OCI-LY3 (cell line): ENCODE measurements around the gene MKNK2.
"Not testable (repeated sequence)": the region's sequence is repeated elsewhere in the genome, so short reads cannot be mapped to it uniquely, and the experiment has no call there.

ENCODE experiments used
- H2AFZ ChIP-seq: fragments of 200-600, 300-600 bp; shearing (Covaris generic); 2 replicates; pipeline ENCODE4 v1.6.0; 2014; ENCODE audit warnings: antibody characterized with exemption, low read depth, low read length
- H3K27ac ChIP-seq: fragments of 200-600, 300-600 bp; sonication (generic); 2 replicates; pipeline ENCODE4 v1.5.1; 2014; ENCODE audit warnings: mild to moderate bottlenecking, low read length, moderate library complexity, mixed read lengths
- H3K27me3 ChIP-seq: fragments of 200-600, 300-600 bp; sonication (generic); 2 replicates; pipeline ENCODE4 v1.6.1; 2014; ENCODE audit warnings: low read depth, low read length, mixed read lengths
- H3K36me3 ChIP-seq: fragments of 200-600, 300-600 bp; sonication (generic); replicated peaks from 2 replicates; pipeline ENCODE3; 2014; ENCODE audit warnings: low read depth, low read length, mixed read lengths
- H3K4me1 ChIP-seq: fragments of 300-600, 200-600 bp; sonication (generic); 2 replicates; pipeline ENCODE4 v1.6.1; 2014; ENCODE audit warnings: low read length, mixed read lengths
- H3K4me2 ChIP-seq: fragments of 200-600, 300-600 bp; sonication (generic); 2 replicates; pipeline ENCODE4 v1.6.1; 2014; ENCODE audit warnings: low read length, mixed read lengths
- H3K4me3 ChIP-seq: fragments of 300-600, 200-600 bp; sonication (generic); 2 replicates; pipeline ENCODE4 v1.5.1; 2014; ENCODE audit warnings: antibody characterized with exemption, mild to moderate bottlenecking, low read length, moderate library complexity
- H3K79me2 ChIP-seq: fragments of 300-600, 200-600 bp; shearing (Covaris generic); 2 replicates; pipeline ENCODE4 v1.6.1; 2014; ENCODE audit warnings: mild to moderate bottlenecking, low read length, mixed read lengths
- H3K9ac ChIP-seq: fragments of 300-600, 200-600 bp; shearing (Covaris generic); 2 replicates; pipeline ENCODE4 v1.6.0; 2014; ENCODE audit warnings: mild to moderate bottlenecking, low read length, moderate library complexity
- H3K9me3 ChIP-seq: fragments of 200-600, 300-600 bp; shearing (Covaris generic); 2 replicates; pipeline ENCODE4 v1.6.1; 2014; ENCODE audit warnings: low read length, mixed read lengths; ENCODE audit not compliant: insufficient read depth
- H4K20me1 ChIP-seq: fragments of 200-600, 300-600 bp; sonication (generic); 2 replicates; pipeline ENCODE4 v1.6.1; 2016; ENCODE audit warnings: low read length, mixed read lengths; ENCODE audit not compliant: insufficient read depth
- CTCF ChIP-seq: fragments of 200-600, 300-600 bp; sonication (generic); IDR thresholded peaks from 2 replicates; pipeline ENCODE4 v1.5.1; 2014; ENCODE audit warnings: antibody characterized with exemption, low read length, low read depth
- EZH2phosphoT487 ChIP-seq: fragments of 200-600 bp; shearing (Covaris generic); IDR thresholded peaks from 2 replicates; pipeline ENCODE4 v1.6.1; 2018; ENCODE audit warnings: antibody characterized with exemption, mixed run types, low read depth

Gene MKNK2

GRCh38 chr19:2036424-2036823 is 14.6 kb downstream of the MKNK2 start:
- H3K27me3 ChIP-seq, result 0 out of 2 replicates have a peak, but pooled peaks cover 3% of the 10 kb centered on the region
- no peak overlapping the region for H2AFZ ChIP-seq
- no peak overlapping the region for H3K27ac ChIP-seq
- H4K20me1 ChIP-seq, result peaks cover 44% of the 10 kb centered on the region
- TF ChIP-seq EZH2phosphoT487 (no peak), CTCF (no peak)
- H3K4me3 ChIP-seq, result no peak overlapping the region
- H3K9me3 ChIP-seq, result no peaks in the 10 kb centered on the region
- no peak overlapping the region for H3K9ac ChIP-seq
- H3K36me3 ChIP-seq, result peaks cover 39% of the 10 kb centered on the region
- H3K4me2 ChIP-seq, result no peak overlapping the region
- H3K79me2 ChIP-seq, result peaks cover 10% of the 10 kb centered on the region
- peaks cover 20% of the 10 kb centered on the region for H3K4me1 ChIP-seq

- peaks cover 31% of the 10 kb centered on the region for H3K36me3 ChIP-seq
- H3K4me1 ChIP-seq, result peaks cover 12% of the 10 kb centered on the region
- H3K4me3 ChIP-seq, result no peak overlapping the region
- H3K4me2 ChIP-seq, result no peak overlapping the region
- 0 out of 2 replicates have a peak, but pooled peaks cover 3% of the 10 kb centered on the region for H3K27me3 ChIP-seq
- H3K9me3 ChIP-seq, result no peaks in the 10 kb centered on the region
- peaks cover 35% of the 10 kb centered on the region for H4K20me1 ChIP-seq
- H2AFZ ChIP-seq, result no peak overlapping the region
- H3K9ac ChIP-seq, result no peak overlapping the region
- TF ChIP-seq EZH2phosphoT487 (no peak), CTCF (no peak)
- H3K27ac ChIP-seq, result no peak overlapping the region
- peaks cover 2% of the 10 kb centered on the region; the same call in 1 of the 2 replicates for H3K79me2 ChIP-seq
Observed at GRCh38 chr19:2035590-2035991, 15.5 kb downstream of the MKNK2 start.

- Histone ChIP-seq H3K4me1 (peaks cover 11% of the 10 kb centered on the region), H3K27ac (no peak overlapping the region), H3K9ac (no peak overlapping the region), H3K27me3 (0 out of 2 replicates have a peak, but pooled peaks cover 3% of the 10 kb centered on the region), H4K20me1 (peaks cover 29% of the 10 kb centered on the region), H3K9me3 (no peaks in the 10 kb centered on the region), H2AFZ (no peak overlapping the region), H3K36me3 (peaks cover 24% of the 10 kb centered on the region), H3K79me2 (no peaks in the 10 kb centered on the region), H3K4me3 (no peak overlapping the region), H3K4me2 (no peak overlapping the region)
- TF ChIP-seq CTCF (no peak), EZH2phosphoT487 (no peak)
Observed at GRCh38 chr19:2034729-2035589, 16.1 kb downstream of the MKNK2 start.

- not testable (repeated sequence) for H3K27ac ChIP-seq, H3K4me2 ChIP-seq, H3K27me3 ChIP-seq, H3K9ac ChIP-seq, H2AFZ ChIP-seq, H3K79me2 ChIP-seq, H3K9me3 ChIP-seq, H3K4me3 ChIP-seq
- Histone ChIP-seq H4K20me1 (peaks cover 22% of the 10 kb centered on the region), H3K36me3 (peaks cover 17% of the 10 kb centered on the region), H3K4me1 (peaks cover 11% of the 10 kb centered on the region)
Observed at GRCh38 chr19:2034253-2034652, 16.8 kb downstream of the MKNK2 start.
